Measurements from ENCODE around the gene PLEKHH1.
A peak's percentile ranks its signal among the peaks of the same experiment; 100 is the strongest.

PLEKHH1 gene

GRCh38 chr14:67487332-67487731 is 45.8 kb upstream of the PLEKHH1 start:
- peaks cover 21% of the 10 kb centered on the region for H3K4me1 ChIP-seq (ENCODE audit: low read depth, poor library complexity, severe bottlenecking)
- no peak overlapping the region for H3K4me3 ChIP-seq (IDR thresholded peaks at IDR 0.05; ENCODE audit: insufficient read depth, low read depth, low read length)
- H3K79me2 ChIP-seq (ENCODE audit: insufficient read depth, low read depth): no peaks in the 10 kb centered on the region
- H3K27me3 ChIP-seq (ENCODE audit: insufficient read depth, low read depth): no peaks in the 10 kb centered on the region
- TF ChIP-seq CTCF (conservative IDR thresholded peaks at IDR 0.05; ENCODE audit: low read depth, low read length): no peak
- no peaks in the 10 kb centered on the region for H3K36me3 ChIP-seq (ENCODE audit: insufficient read depth)
- H3K9ac ChIP-seq: no peak overlapping the region
- no peaks in the 10 kb centered on the region for H4K20me1 ChIP-seq (ENCODE audit: insufficient read depth)
- H2AFZ ChIP-seq (ENCODE audit: low read depth): no peak overlapping the region
- H3K27ac ChIP-seq: no peak overlapping the region
- H3K4me2 ChIP-seq: peak overlapping the region; percentile 84; the same call in 1 of the 2 replicates

- Histone ChIP-seq H2AFZ (ENCODE audit: low read depth) (peak within 1 kb of the TSS; percentile 39), H3K4me1 (ENCODE audit: low read depth, poor library complexity, severe bottlenecking) (peaks cover 21% of the 10 kb centered on the region), H4K20me1 (ENCODE audit: insufficient read depth) (no peaks in the 10 kb centered on the region), H3K9ac (peak within 1 kb of the TSS; percentile 63), H3K79me2 (ENCODE audit: insufficient read depth, low read depth) (no peaks in the 10 kb centered on the region), H3K27me3 (ENCODE audit: insufficient read depth, low read depth) (no peaks in the 10 kb centered on the region), H3K4me2 (peak within 1 kb of the TSS; percentile 84), H3K4me3 (IDR thresholded peaks at IDR 0.05; ENCODE audit: insufficient read depth, low read depth, low read length) (no peak within 1 kb of the TSS), H3K36me3 (ENCODE audit: insufficient read depth) (no peaks in the 10 kb centered on the region), H3K27ac (peak within 1 kb of the TSS; percentile 76)
- TF ChIP-seq CTCF (conservative IDR thresholded peaks at IDR 0.05; ENCODE audit: low read depth, low read length): no peak
Measured at GRCh38 chr14:67487937-67488893, 44.9 kb upstream of the PLEKHH1 start, which contains the start of gene TMEM229B. Gene TMEM229B (minus strand): TSS chr14:67488721. CDS start chr14:67473923, 14,798 bp downstream.

GRCh38 chr14:67490196-67490595 is 42.9 kb upstream of the PLEKHH1 start:
- no peak overlapping the region for H3K27ac ChIP-seq
- H3K4me2 ChIP-seq: no peak overlapping the region
- no peaks in the 10 kb centered on the region for H3K79me2 ChIP-seq (ENCODE audit: insufficient read depth, low read depth)
- H4K20me1 ChIP-seq (ENCODE audit: insufficient read depth): no peaks in the 10 kb centered on the region
- no peak overlapping the region for H3K9ac ChIP-seq
- no peaks in the 10 kb centered on the region for H3K36me3 ChIP-seq (ENCODE audit: insufficient read depth)
- no peak overlapping the region for H3K4me3 ChIP-seq (IDR thresholded peaks at IDR 0.05; ENCODE audit: insufficient read depth, low read depth, low read length)
- no peak for TF ChIP-seq CTCF (conservative IDR thresholded peaks at IDR 0.05; ENCODE audit: low read depth, low read length)
- H2AFZ ChIP-seq (ENCODE audit: low read depth): no peak overlapping the region
- H3K4me1 ChIP-seq (ENCODE audit: low read depth, poor library complexity, severe bottlenecking): peaks cover 21% of the 10 kb centered on the region
- no peaks in the 10 kb centered on the region for H3K27me3 ChIP-seq (ENCODE audit: insufficient read depth, low read depth)

- Histone ChIP-seq H3K79me2 (ENCODE audit: insufficient read depth, low read depth) (no peaks in the 10 kb centered on the region), H3K4me3 (IDR thresholded peaks at IDR 0.05; ENCODE audit: insufficient read depth, low read depth, low read length) (no peak overlapping the region), H3K27ac (no peak overlapping the region), H3K4me2 (no peak overlapping the region), H2AFZ (ENCODE audit: low read depth) (no peak overlapping the region), H3K4me1 (ENCODE audit: low read depth, poor library complexity, severe bottlenecking) (peaks cover 21% of the 10 kb centered on the region), H3K9ac (no peak overlapping the region), H4K20me1 (ENCODE audit: insufficient read depth) (no peaks in the 10 kb centered on the region), H3K27me3 (ENCODE audit: insufficient read depth, low read depth) (no peaks in the 10 kb centered on the region), H3K36me3 (ENCODE audit: insufficient read depth) (no peaks in the 10 kb centered on the region)
- no peak for TF ChIP-seq CTCF (conservative IDR thresholded peaks at IDR 0.05; ENCODE audit: low read depth, low read length)
Measured at GRCh38 chr14:67491285-67491684, 41.8 kb upstream of the PLEKHH1 start.

Data from KMS-11 (cell line).